NCI-H460 (cell line): ENCODE results near the gene GJA3. TPM values are rescaled to one million over a fixed set of nuclear protein-coding genes. Genes with fewer than 3 reads are reported as not detected.

Experiments used
- DNase-seq: peaks from one replicate; pipeline ENCODE4 v3.0.0-alpha.2; 2016; ENCODE audit warnings: low read depth; ENCODE audit errors: extremely low read depth
- total RNA-seq: library from RNA; depleted of rRNA; stranded (reverse); fragments of >200 nt; shearing (Covaris generic); gene quantifications from 2 replicates; pipeline ENCODE4 v1.2.3, GENCODE V29; 2014

GJA3 gene
- total RNA-seq, 1 experiment from 2014 or later = 0.10 TPM

GRCh38 chr13:20130652-20131051, 30.2 kb downstream of the GJA3 start:
- no peak for DNase-seq

- no peak for DNase-seq
Observed at GRCh38 chr13:20130012-20130411, 30.8 kb downstream of the GJA3 start.

- DNase-seq = no peak
Observed at GRCh38 chr13:20129076-20129475, 31.8 kb downstream of the GJA3 start.

- DNase-seq = no peak
Observed at GRCh38 chr13:20128459-20128931, 32.4 kb downstream of the GJA3 start.

GRCh38 chr13:20127562-20128458, 33.0 kb downstream of the GJA3 start:
- DNase-seq = peak; percentile 48

- DNase-seq = no peak
Observed at GRCh38 chr13:20127262-20127561, 33.6 kb downstream of the GJA3 start.

- DNase-seq = no peak
Observed at GRCh38 chr13:20126541-20127261, 34.2 kb downstream of the GJA3 start.

GRCh38 chr13:20125783-20126165, 35.1 kb downstream of the GJA3 start:
- DNase-seq = no peak

- peak; percentile 42 for DNase-seq
Observed at GRCh38 chr13:20125129-20125782, 35.6 kb downstream of the GJA3 start.

- no peak for DNase-seq
Observed at GRCh38 chr13:20124303-20124702, 36.5 kb downstream of the GJA3 start.

- DNase-seq = no peak
Observed at GRCh38 chr13:20121159-20121525, 39.7 kb downstream of the GJA3 start.

- DNase-seq = no peak
Observed at GRCh38 chr13:20119960-20120359, 40.9 kb downstream of the GJA3 start.

GRCh38 chr13:20118268-20119140, 42.3 kb downstream of the GJA3 start:
- no peak for DNase-seq

- DNase-seq = no peak
Observed at GRCh38 chr13:20116213-20116612, 44.6 kb downstream of the GJA3 start.

- DNase-seq = no peak
Observed at GRCh38 chr13:20114066-20114610, 46.7 kb downstream of the GJA3 start.

- DNase-seq = no peak
Observed at GRCh38 chr13:20109037-20109436, 51.8 kb downstream of the GJA3 start.

- no peak for DNase-seq
Observed at GRCh38 chr13:20106742-20107141, 54.1 kb downstream of the GJA3 start.

GRCh38 chr13:20105161-20105689, 55.6 kb downstream of the GJA3 start:
- no peak for DNase-seq

- no peak for DNase-seq
Observed at GRCh38 chr13:20102525-20103180, 58.2 kb downstream of the GJA3 start.
